WERI-Rb-1 (cell line): ENCODE results near the gene MFSD12.

ENCODE experiments used
- DNase-seq: peaks from one replicate; pipeline ENCODE4 v3.0.0-alpha.2; 2020
- H3K27ac ChIP-seq: fragments of 250-450 bp; sonication (Bioruptor Pico); 2 replicates; pipeline ENCODE4 v1.5.1; 2020; ENCODE audit warnings: mild to moderate bottlenecking, moderate library complexity
- H3K27me3 ChIP-seq: fragments of 250-450 bp; sonication (Bioruptor Pico); 2 replicates; pipeline ENCODE4 v1.5.1; 2021; ENCODE audit warnings: mild to moderate bottlenecking, low read depth, moderate library complexity; ENCODE audit not compliant: insufficient read depth, severe bottlenecking
- H3K36me3 ChIP-seq: fragments of 250-450 bp; sonication (Bioruptor Pico); 2 replicates; pipeline ENCODE4 v1.5.1; 2020; ENCODE audit warnings: mild to moderate bottlenecking, moderate library complexity
- H3K4me3 ChIP-seq: 2 replicates; pipeline ENCODE4 v1.5.1; 2011; ENCODE audit warnings: low read depth, mild to moderate bottlenecking, control low read depth, low read length
- H3K9me3 ChIP-seq: fragments of 250-450 bp; sonication (Bioruptor Pico); 2 replicates; pipeline ENCODE4 v1.5.1; 2021; ENCODE audit warnings: mild to moderate bottlenecking, moderate library complexity; ENCODE audit not compliant: severe bottlenecking
- CTCF ChIP-seq: IDR thresholded peaks from 2 replicates; pipeline ENCODE4 v1.5.1; 2011; ENCODE audit warnings: low read depth, mild to moderate bottlenecking, control low read depth, inconsistent platforms, low read length

MFSD12 gene

GRCh38 chr19:3595521-3596061 lies 38.2 kb upstream of the MFSD12 start:
- no peaks in the 10 kb centered on the region for H3K36me3 ChIP-seq
- H3K4me3 ChIP-seq = no peak overlapping the region
- no peak for DNase-seq
- peaks cover 9% of the 10 kb centered on the region for H3K9me3 ChIP-seq
- no peak overlapping the region for H3K27ac ChIP-seq
- no peaks in the 10 kb centered on the region for H3K27me3 ChIP-seq
- no peak for TF ChIP-seq CTCF

- H3K4me3 ChIP-seq = no peak overlapping the region
- no peak overlapping the region for H3K27ac ChIP-seq
- no peaks in the 10 kb centered on the region for H3K36me3 ChIP-seq
- DNase-seq = no peak
- H3K9me3 ChIP-seq = peaks cover 12% of the 10 kb centered on the region
- no peak for TF ChIP-seq CTCF
- H3K27me3 ChIP-seq = no peaks in the 10 kb centered on the region
Measured at GRCh38 chr19:3593156-3593555, 35.8 kb upstream of the MFSD12 start.

- DNase-seq = no peak
- H3K27me3 ChIP-seq = no peaks in the 10 kb centered on the region
- no peaks in the 10 kb centered on the region for H3K36me3 ChIP-seq
- H3K9me3 ChIP-seq = peaks cover 12% of the 10 kb centered on the region
- TF ChIP-seq CTCF = no peak
- no peak overlapping the region for H3K27ac ChIP-seq
- H3K4me3 ChIP-seq = no peak overlapping the region
Measured at GRCh38 chr19:3591876-3592613, 34.7 kb upstream of the MFSD12 start.

- no peak for TF ChIP-seq CTCF
- no peaks in the 10 kb centered on the region for H3K36me3 ChIP-seq
Measured at GRCh38 chr19:3590991-3591659, 33.7 kb upstream of the MFSD12 start.

GRCh38 chr19:3589949-3590348 lies 32.6 kb upstream of the MFSD12 start:
- H3K36me3 ChIP-seq = no peaks in the 10 kb centered on the region
- peaks cover 12% of the 10 kb centered on the region for H3K9me3 ChIP-seq
- H3K27ac ChIP-seq = no peak overlapping the region
- no peak for TF ChIP-seq CTCF
- no peak overlapping the region for H3K4me3 ChIP-seq
- H3K27me3 ChIP-seq = no peaks in the 10 kb centered on the region
- DNase-seq = no peak

More at GRCh38 chr19:3590991-3591659, 33.7 kb upstream of the MFSD12 start:
- no peak overlapping the region for H3K27ac ChIP-seq
- H3K4me3 ChIP-seq = no peak overlapping the region
- no peak for DNase-seq
- H3K27me3 ChIP-seq = no peaks in the 10 kb centered on the region
- H3K9me3 ChIP-seq = peaks cover 12% of the 10 kb centered on the region
